ENCODE measurements around the gene TMEM120B.

TMEM120B gene

GRCh38 chr12:121806009-121806545 lies 93.5 kb downstream of the TMEM120B start:
- TF ChIP-seq CTCF (IDR thresholded peaks at IDR 0.05; ENCODE audit: low read depth, low read length): no peak
- DNase-seq (ENCODE audit: extremely low read depth, low read depth): no peak

GRCh38 chr12:121806546-121807423 lies 94.2 kb downstream of the TMEM120B start:
- TF ChIP-seq CTCF (IDR thresholded peaks at IDR 0.05; ENCODE audit: low read depth, low read length): no peak
- DNase-seq (ENCODE audit: extremely low read depth, low read depth): no peak

GRCh38 chr12:121807642-121808347 lies 95.2 kb downstream of the TMEM120B start:
- no peak for TF ChIP-seq CTCF (IDR thresholded peaks at IDR 0.05; ENCODE audit: low read depth, low read length)
- DNase-seq (ENCODE audit: extremely low read depth, low read depth): no peak

- DNase-seq (ENCODE audit: extremely low read depth, low read depth): no peak
- no peak for TF ChIP-seq CTCF (IDR thresholded peaks at IDR 0.05; ENCODE audit: low read depth, low read length)
These were observed 96.1 kb downstream of the TMEM120B start for GRCh38 chr12:121808623-121809022.

GRCh38 chr12:121809712-121810116 lies 97.2 kb downstream of the TMEM120B start:
- DNase-seq (ENCODE audit: extremely low read depth, low read depth): no peak
- no peak for TF ChIP-seq CTCF (IDR thresholded peaks at IDR 0.05; ENCODE audit: low read depth, low read length)

GRCh38 chr12:121810234-121810817 lies 97.8 kb downstream of the TMEM120B start:
- no peak for TF ChIP-seq CTCF (IDR thresholded peaks at IDR 0.05; ENCODE audit: low read depth, low read length)
- DNase-seq (ENCODE audit: extremely low read depth, low read depth): no peak

Measured in AG09319 (cell line).